Measurements from ENCODE around the gene MAML3.

GRCh38 chr4:140174543-140174942 is 20.6 kb upstream of the MAML3 start:
- TF ChIP-seq CTCF (IDR thresholded peaks at IDR 0.05) (no peak), EP300 (IDR thresholded peaks at IDR 0.05; ENCODE audit: low read depth) (no peak)

Data from transverse colon (tissue), 3 donors.